ENCODE results near the gene COMMD7.

Gene COMMD7

DNA sequence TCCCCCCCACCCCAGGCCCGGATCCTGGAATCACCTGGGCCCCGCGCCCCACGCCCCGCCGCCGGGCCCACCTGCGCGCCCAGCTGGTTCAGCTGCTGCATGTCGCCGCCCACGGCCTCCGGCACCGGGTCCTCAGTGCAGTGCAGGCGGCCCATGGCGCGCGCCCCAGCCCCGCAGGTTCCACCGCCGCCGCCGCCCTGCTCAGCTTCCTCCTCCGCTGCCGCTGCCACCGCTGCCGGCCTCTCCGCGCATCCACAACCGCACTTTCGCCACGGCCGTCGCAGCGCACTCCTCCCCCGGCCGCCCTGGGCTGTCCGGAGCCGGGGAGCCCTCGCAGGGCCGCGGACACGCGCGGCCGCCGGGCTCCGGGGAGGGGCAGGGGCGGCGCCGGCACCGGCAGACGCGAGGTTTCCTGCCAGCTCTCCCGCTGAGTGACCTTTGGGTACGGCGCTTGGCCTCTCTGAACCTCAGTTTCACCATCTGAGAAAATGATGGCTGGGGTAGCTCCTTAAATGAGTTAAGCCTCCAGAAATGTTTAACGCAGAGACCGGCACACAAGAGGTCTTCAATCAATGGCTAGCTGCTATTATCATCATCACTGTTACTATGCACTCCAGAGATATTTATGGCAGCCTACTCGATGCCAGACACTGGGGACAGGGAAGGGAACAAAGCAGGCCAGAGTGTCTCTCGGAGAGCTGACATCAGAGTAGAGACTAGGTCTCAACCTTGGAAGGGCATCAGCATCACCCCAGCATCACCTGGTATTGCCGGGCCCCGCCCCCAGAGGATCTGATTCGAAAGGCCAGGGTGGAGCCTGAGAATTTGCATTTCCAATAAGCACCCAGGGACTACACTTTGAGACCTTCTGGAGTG, at the start of gene COMMD7:
Gene COMMD7 (minus strand): TSS at position 231 of the 876 bp plus-strand sequence. CDS start 76 bp downstream, at position 155.
- Mint-ChIP-seq H3K4me3 (peak within 1 kb of the TSS; percentile 94), H3K27ac (peak within 1 kb of the TSS; percentile 92), H3K27me3 (no peaks in the 10 kb centered on the region), H3K4me1 (peaks cover 48% of the 10 kb centered on the region), H3K9me3 (no peaks in the 10 kb centered on the region), H3K36me3 (ENCODE audit: low read depth) (no peaks in the 10 kb centered on the region)
- DNase-seq (peak; percentile 79), ATAC-seq (peak; percentile 91)

DNA sequence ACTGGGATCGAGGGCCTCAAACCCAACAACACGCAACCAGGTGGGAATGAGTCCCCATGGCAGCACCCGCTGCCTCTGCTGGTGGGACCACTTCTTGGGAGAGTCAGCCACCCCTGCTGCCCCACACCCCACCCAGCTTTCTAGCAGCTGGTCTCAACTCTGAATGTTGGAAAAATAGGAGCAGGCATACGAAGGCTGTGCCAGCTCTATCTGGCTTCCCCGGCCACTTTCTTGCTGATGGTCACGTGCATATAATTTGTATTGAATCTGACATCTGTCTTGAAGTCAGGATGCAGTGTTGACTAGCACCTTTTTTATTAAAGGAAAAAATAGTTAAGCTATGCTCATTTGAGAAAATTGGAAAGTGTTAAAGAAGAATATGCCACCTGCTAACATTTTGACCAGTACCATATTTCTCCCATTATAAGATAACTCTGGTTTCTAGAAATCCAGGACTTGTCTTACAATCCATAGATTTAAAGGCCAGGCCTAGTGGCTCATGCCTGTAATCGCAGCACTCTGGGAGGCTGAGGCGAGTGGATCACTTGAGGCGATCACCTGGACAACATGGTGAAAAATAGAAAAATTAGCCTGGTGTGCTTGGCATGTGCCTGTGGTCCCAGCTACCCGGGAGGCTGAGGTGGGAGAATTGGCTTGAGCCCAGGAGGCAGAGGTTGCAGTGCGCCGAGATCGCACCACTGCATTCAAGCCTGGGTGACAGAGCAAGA, 49.6 kb upstream of the COMMD7 start:
- Mint-ChIP-seq H3K27me3 (no peaks in the 10 kb centered on the region), H3K4me1 (peaks cover 34% of the 10 kb centered on the region), H3K4me3 (no peak overlapping the region), H3K36me3 (ENCODE audit: low read depth) (no peaks in the 10 kb centered on the region), H3K27ac (no peak overlapping the region), H3K9me3 (no peaks in the 10 kb centered on the region)
- ATAC-seq (no peak), DNase-seq (no peak)

DNA sequence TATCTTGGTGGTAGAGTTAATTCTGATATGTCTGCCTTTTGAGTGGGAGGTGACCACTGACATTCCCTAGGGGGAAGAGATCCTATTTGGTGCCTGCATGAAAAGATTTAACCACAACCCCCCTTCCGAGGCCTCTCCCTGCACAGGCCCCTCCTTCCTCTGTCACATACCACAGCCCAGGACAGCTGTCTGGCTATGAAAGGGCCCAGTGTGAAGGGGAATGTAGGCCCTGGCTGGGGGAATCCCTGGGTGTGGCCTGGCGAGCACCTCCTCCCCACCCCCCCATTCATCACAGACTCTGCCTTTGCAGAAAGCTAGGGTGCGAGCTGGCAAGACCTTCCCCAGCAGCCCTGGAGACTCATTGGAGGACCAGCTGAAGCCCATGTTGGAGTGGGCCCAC, 49.0 kb upstream of the COMMD7 start:
- Mint-ChIP-seq H3K27me3 (no peaks in the 10 kb centered on the region), H3K27ac (no peak overlapping the region), H3K9me3 (no peaks in the 10 kb centered on the region), H3K36me3 (ENCODE audit: low read depth) (no peaks in the 10 kb centered on the region), H3K4me3 (no peak overlapping the region), H3K4me1 (peaks cover 34% of the 10 kb centered on the region)
- ATAC-seq (peak; percentile 88), DNase-seq (peak; percentile 47)

DNA sequence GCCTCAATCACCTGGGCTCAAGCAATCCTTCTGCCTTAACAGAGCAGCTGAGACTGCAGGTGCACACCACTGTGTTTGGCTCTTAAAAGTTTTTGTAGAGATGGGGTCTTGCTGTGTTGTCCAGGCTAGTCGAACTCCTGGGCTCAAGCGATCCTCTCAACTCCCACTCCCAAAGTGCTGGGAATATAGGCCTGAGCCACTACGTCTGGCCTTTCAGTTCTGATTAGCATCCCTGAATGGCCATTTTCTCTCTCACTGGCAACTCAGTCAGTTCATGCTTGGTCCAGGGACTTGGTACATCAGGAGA, 47.4 kb upstream of the COMMD7 start:
- Mint-ChIP-seq H3K4me3 (no peak overlapping the region), H3K4me1 (peaks cover 27% of the 10 kb centered on the region), H3K9me3 (no peaks in the 10 kb centered on the region), H3K27ac (no peak overlapping the region), H3K27me3 (no peaks in the 10 kb centered on the region), H3K36me3 (ENCODE audit: low read depth) (no peaks in the 10 kb centered on the region)
- ATAC-seq (no peak), DNase-seq (no peak)

DNA sequence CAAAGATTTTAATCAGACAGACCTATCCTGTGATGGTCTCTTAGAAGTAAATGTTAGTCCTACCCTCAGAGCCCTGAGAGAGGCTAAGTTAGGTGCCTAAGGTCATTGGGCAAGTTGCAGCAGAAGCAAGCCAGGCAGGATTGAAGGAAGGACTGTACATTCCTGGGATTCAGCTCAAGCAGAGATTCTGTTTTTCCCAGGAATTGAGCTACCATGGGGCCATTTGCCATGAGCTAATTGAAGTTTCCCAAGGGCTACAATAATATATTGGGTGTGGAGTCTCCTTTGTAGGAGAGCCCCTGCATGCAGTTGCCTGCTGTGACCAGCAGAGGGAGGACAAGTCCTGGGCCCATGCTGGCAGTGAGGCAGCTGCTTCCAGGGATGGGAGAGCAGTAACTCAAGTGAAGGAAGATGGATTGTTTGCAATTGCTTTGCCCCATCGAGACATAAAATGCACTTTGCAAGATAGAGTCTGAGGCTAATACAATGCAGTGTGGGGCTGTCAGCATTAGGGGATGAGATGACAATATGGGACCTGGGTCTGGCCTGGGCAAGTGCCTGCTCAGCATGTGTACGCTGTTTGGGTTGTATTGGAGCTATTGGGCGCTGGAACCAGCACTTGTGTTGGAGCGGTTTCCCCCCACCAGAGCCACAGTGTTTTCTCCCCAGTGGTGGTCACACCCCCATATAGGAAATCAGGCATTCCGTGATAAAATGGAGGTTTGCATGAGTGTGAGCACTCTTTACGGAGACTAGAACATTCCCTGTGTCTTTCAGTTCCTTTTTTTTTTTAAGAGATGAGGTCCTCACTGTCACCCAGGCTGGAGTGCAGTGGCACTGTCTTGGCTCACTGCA, 46.9 kb upstream of the COMMD7 start:
- Mint-ChIP-seq H3K9me3 (no peaks in the 10 kb centered on the region), H3K27ac (no peak overlapping the region), H3K27me3 (no peaks in the 10 kb centered on the region), H3K4me3 (no peak overlapping the region), H3K4me1 (peaks cover 27% of the 10 kb centered on the region), H3K36me3 (ENCODE audit: low read depth) (no peaks in the 10 kb centered on the region)
- ATAC-seq (peak; percentile 55), DNase-seq (peak; percentile 79)

DNA sequence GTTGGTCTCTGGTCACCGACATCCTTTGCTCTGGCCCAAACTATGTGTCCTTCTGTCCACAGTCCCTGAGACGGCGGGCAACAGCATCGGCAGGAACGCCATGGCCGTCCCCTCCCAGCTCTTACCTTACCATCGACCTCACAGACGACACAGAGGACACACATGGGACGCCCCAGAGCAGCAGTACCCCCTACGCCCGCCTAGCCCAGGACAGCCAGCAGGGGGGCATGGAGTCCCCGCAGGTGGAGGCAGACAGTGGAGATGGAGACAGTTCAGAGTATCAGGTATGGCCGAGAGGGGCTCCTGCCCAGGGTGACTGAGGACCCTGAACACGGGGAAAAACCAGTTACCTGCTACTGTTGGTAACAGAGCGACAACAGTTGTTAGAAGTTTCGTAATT, 43.9 kb upstream of the COMMD7 start:
- Mint-ChIP-seq H3K36me3 (ENCODE audit: low read depth) (no peaks in the 10 kb centered on the region), H3K27ac (no peak overlapping the region), H3K4me3 (no peak overlapping the region), H3K27me3 (no peaks in the 10 kb centered on the region), H3K4me1 (peaks cover 5% of the 10 kb centered on the region), H3K9me3 (no peaks in the 10 kb centered on the region)
- ATAC-seq: no peak
- no peak for DNase-seq

DNA sequence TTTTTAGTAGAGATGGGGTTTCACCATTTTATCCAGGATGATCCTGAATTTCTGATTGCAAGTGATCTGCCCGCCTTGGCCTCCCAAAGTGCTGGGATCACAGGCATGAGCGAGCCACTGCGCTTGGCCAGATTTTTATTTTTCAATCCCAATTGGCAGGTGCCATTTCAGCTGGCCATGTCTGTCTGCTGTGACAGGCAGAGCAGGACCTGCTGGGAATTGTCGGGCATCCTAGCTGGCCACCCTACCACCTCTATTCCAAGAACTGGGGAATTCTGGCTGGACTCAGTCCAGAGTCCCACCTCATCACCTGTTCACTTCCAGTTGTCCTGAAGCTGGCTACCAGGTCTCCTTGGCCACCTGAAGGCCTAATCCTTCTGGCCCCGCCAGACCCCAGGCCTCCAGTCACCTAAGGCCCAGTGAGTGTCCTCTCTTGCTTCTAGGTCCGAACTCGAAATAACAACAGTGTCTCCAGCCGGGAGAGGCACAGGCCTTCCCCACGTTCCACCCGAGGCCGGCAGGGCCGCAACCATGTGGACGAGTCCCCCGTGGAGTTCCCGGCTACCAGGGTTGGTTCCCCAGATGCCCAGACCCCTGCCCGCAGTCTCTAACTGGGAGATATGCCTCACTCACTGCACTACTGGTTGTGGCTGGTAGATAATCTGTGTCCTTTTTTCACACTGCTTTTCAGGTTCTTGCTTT, 42.9 kb upstream of the COMMD7 start:
- DNase-seq (no peak), ATAC-seq (no peak)
- no peak overlapping the region for H3K27ac Mint-ChIP-seq
- no peak overlapping the region for H3K4me3 Mint-ChIP-seq
- H3K9me3 Mint-ChIP-seq: no peaks in the 10 kb centered on the region
- no peaks in the 10 kb centered on the region for H3K36me3 Mint-ChIP-seq (ENCODE audit: low read depth)
- no peaks in the 10 kb centered on the region for H3K4me1 Mint-ChIP-seq
- H3K27me3 Mint-ChIP-seq: no peaks in the 10 kb centered on the region

DNA sequence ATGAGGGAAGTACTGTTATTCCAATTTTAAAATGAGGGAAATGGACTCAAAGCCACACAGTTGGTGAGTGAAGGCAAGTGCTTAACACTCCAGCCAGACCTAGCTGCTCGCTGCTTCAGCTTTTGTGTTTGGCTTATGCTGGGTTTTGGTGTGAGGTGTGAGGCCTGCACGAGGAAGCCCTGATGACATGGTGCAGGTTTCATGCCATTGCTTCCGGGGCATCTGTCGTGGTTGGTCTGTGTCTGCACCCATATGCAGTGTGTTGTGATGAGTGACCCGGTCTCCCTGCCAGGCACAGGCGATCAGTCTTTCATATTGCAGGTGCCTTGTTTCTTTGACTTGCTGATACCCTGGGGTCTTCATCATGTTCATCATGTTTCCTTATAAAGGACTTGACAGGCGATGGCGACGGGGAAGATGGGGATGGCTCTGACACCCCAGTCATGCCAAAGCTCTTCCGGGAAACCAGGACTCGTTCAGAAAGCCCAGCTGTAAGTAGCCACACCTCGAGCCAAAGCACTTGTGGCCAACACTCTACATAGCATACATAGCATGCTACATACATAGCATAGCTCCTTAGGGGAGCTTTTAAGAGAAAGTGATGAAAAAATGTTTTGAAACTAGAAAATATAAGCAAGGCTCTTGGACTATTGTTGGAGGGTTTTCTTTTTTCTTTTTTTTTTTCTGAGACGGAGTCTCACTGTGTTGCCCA, 41.3 kb upstream of the COMMD7 start:
- H3K4me1 Mint-ChIP-seq: no peaks in the 10 kb centered on the region
- H3K27ac Mint-ChIP-seq: no peak overlapping the region
- no peaks in the 10 kb centered on the region for H3K36me3 Mint-ChIP-seq (ENCODE audit: low read depth)
- ATAC-seq (no peak), DNase-seq (no peak)
- no peaks in the 10 kb centered on the region for H3K27me3 Mint-ChIP-seq
- no peaks in the 10 kb centered on the region for H3K9me3 Mint-ChIP-seq
- H3K4me3 Mint-ChIP-seq: no peak overlapping the region

DNA sequence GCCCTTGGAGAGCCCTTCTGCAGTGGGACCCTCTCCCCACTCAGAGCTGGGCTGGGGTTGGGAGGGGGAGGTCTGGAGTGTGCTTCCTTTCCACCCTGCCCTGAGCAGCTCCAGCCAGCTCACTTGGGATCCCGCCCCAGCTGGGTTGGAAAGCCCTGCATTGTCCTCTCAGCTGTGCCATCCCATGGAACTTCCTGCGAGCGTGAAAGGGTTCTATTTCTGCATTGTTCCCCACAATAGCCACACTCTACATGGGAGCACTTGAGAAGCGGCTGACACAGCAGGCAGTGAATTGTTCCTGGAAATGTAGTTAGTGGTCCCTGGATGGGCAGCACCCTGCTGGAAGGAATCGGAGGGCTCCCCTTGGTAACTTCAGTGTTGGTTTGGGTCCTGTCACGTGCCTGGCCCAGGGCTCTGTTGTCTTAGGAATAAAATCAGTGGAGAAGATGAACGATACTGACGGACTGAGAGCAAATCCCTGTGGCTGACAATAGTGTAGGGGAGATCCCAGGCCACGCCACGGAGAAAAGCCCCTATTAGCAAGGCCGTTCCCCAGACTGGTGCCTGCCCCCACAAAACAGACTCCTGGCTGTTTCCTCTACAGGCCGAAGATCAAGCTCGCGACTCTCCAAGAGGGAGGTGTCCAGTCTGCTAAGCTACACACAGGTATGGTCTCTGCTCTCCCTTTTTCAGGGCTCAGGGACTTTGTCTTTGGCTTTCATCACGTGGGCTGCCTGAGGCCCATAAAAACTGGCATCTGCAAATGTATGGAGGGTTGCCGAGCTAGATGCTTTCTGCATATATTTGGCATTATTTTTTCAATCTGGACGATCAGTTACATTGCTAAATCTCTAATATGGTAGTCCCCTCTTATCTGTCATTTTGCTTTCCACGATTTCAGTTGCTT, 37.7 kb upstream of the COMMD7 start:
- H3K36me3 Mint-ChIP-seq (ENCODE audit: low read depth): no peaks in the 10 kb centered on the region
- H3K9me3 Mint-ChIP-seq: no peaks in the 10 kb centered on the region
- no peak overlapping the region for H3K27ac Mint-ChIP-seq
- no peak for DNase-seq
- no peak for ATAC-seq
- peaks cover 19% of the 10 kb centered on the region for H3K4me1 Mint-ChIP-seq
- no peaks in the 10 kb centered on the region for H3K27me3 Mint-ChIP-seq
- H3K4me3 Mint-ChIP-seq: no peak overlapping the region

DNA sequence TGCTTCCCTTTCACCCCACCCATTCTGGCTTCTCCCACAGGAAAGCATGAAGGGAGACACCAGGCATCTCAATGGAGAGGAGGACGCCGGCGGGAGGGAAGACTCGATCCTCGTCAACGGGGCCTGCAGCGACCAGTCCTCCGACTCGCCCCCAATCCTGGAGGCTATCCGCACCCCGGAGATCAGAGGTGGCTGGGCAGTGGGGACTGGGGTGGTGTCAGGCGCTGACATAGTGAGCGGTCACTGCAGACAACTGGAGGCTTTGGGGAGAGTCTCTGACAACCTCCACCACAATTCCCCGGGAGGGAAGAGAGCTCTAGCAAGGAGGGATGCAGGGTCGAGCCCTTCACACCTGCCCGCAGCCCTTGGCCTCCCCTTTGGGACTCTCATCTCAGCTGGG, 37.0 kb upstream of the COMMD7 start:
- ATAC-seq (no peak), DNase-seq (no peak)
- Mint-ChIP-seq H3K36me3 (ENCODE audit: low read depth) (no peaks in the 10 kb centered on the region), H3K4me1 (peaks cover 26% of the 10 kb centered on the region), H3K27me3 (no peaks in the 10 kb centered on the region), H3K9me3 (no peaks in the 10 kb centered on the region), H3K4me3 (no peak overlapping the region), H3K27ac (no peak overlapping the region)

DNA sequence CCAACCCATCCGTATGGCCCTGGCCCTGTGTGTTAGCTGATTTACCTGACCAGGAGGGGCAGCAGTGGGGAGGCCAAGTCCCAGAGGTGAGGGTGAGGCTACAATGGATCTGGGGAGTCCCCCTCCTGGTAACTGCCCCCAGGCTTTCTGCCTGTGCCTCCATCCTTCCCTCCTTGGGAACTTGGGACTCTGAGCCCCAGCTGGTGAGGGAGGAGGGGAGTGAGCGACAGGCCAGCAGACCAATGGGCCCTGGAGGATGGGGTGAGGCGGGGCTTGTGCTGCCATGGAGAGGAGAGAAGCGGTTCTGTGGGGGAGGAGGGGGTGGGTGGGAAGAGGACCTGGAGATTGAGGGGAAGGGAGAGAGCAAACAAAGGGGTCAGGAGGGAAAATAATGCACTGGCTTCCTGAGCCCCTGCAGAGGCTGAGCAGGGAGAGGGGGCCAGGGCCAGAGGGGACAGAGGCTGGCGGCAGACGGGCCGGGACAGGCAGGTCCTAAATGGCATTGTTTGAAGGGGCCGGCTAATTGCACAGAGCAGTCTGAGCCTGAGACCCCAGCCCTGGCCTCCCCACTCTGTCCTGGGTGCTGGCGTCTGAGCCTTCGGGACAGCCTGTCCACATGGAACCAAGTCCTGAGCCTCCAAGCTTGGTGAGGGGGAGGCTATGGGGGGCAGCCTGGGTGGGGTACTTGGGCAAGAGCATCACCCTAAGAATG, 36.4 kb upstream of the COMMD7 start:
- Mint-ChIP-seq H3K27ac (no peak overlapping the region), H3K27me3 (no peaks in the 10 kb centered on the region), H3K4me1 (peaks cover 29% of the 10 kb centered on the region), H3K9me3 (no peaks in the 10 kb centered on the region), H3K36me3 (ENCODE audit: low read depth) (no peaks in the 10 kb centered on the region), H3K4me3 (no peak overlapping the region)
- no peak for ATAC-seq
- no peak for DNase-seq

DNA sequence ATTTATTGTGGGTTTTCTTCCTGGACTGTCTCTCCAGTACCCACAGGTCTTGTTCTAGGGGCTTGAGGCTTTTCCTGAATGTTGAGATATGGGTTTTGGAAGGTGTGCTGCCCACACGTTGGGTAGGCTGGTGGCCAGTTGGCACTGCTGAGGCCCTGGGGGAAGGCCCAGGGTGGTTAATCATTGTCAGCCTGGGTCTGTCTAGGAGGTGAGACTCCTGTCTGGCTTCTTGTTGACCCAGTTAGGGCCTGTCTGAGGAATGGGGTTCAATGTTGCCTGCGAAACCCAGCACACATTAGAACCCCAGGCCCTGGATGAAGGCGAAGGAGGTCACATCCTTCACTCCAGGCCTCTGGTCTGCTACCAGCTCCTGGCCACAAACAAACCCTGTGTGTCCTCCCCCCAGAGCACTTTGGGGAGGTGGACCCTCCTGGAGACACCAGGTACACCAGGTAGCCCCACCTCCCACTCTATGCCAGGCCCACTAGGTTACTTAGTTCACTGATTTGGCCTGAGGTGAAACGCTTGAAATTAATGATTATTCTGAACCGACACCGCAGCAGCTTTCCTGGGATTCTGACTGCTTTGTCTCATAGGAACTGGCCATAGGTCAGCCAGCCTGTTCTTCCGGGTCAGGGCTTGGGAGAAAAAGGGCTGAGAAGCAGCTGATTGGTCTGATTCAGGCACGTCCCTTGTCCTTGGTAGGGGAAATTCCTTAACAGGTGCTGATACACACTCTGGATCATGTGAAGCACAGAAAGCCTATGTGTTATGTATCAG, 34.1 kb upstream of the COMMD7 start:
- Mint-ChIP-seq H3K4me3 (no peak overlapping the region), H3K27ac (peak overlapping the region; percentile 66), H3K27me3 (no peaks in the 10 kb centered on the region), H3K9me3 (no peaks in the 10 kb centered on the region), H3K4me1 (peaks cover 29% of the 10 kb centered on the region), H3K36me3 (ENCODE audit: low read depth) (no peaks in the 10 kb centered on the region)
- DNase-seq: no peak
- ATAC-seq: no peak

All from activated naive CD8-positive, alpha-beta T cell treated with anti-CD3 and anti-CD28 coated beads, Interleukin-2, amount 50 U/mL, for 24 hours (primary cell).